ENCODE data around the gene PLCB1.

The PLCB1 gene

GRCh38 chr20:8301655-8302054 is 169.6 kb downstream of the PLCB1 start:
- DNase-seq (ENCODE audit: low read depth in 2 of 2) = no peak

GRCh38 chr20:8303651-8304050 is 171.6 kb downstream of the PLCB1 start:
- no peak for DNase-seq (ENCODE audit: low read depth in 2 of 2)

- DNase-seq (ENCODE audit: low read depth in 2 of 2) = no peak
These were observed 172.2 kb downstream of the PLCB1 start for GRCh38 chr20:8304124-8304816.

- DNase-seq (ENCODE audit: low read depth in 2 of 2) = peak; percentile 19 to 54
These were observed 173.4 kb downstream of the PLCB1 start for GRCh38 chr20:8305449-8305978.

- no peak for DNase-seq (ENCODE audit: low read depth in 2 of 2)
These were observed 174.9 kb downstream of the PLCB1 start for GRCh38 chr20:8306937-8307336.

GRCh38 chr20:8309634-8310033 is 177.6 kb downstream of the PLCB1 start:
- no peak for DNase-seq (ENCODE audit: low read depth in 2 of 2)

- no peak for DNase-seq (ENCODE audit: low read depth in 2 of 2)
These were observed 178.6 kb downstream of the PLCB1 start for GRCh38 chr20:8310618-8311017.

- no peak for DNase-seq (ENCODE audit: low read depth in 2 of 2)
These were observed 181.0 kb downstream of the PLCB1 start for GRCh38 chr20:8313073-8313472.

GRCh38 chr20:8315639-8316573 is 183.8 kb downstream of the PLCB1 start:
- no peak for DNase-seq (ENCODE audit: low read depth in 2 of 2)

GRCh38 chr20:8317448-8317847 is 185.4 kb downstream of the PLCB1 start:
- no peak for DNase-seq (ENCODE audit: low read depth in 2 of 2)

- DNase-seq (ENCODE audit: low read depth in 2 of 2) = no peak
These were observed 187.0 kb downstream of the PLCB1 start for GRCh38 chr20:8318965-8319625.

GRCh38 chr20:8320306-8320705 is 188.2 kb downstream of the PLCB1 start:
- no peak for DNase-seq (ENCODE audit: low read depth in 2 of 2)

GRCh38 chr20:8321001-8321400 is 188.9 kb downstream of the PLCB1 start:
- DNase-seq (ENCODE audit: low read depth in 2 of 2) = no peak

GRCh38 chr20:8322662-8323217 is 190.7 kb downstream of the PLCB1 start:
- no peak for DNase-seq (ENCODE audit: low read depth in 2 of 2)

GRCh38 chr20:8326191-8326590 is 194.1 kb downstream of the PLCB1 start:
- DNase-seq (ENCODE audit: low read depth in 2 of 2) = no peak

GRCh38 chr20:8326899-8327298 is 194.8 kb downstream of the PLCB1 start:
- no peak for DNase-seq (ENCODE audit: low read depth in 2 of 2)

- DNase-seq (ENCODE audit: low read depth in 2 of 2) = no peak
These were observed 196.1 kb downstream of the PLCB1 start for GRCh38 chr20:8328189-8328588.

GRCh38 chr20:8330319-8330784 is 198.3 kb downstream of the PLCB1 start:
- DNase-seq (ENCODE audit: low read depth in 2 of 2) = no peak

- no peak for DNase-seq (ENCODE audit: low read depth in 2 of 2)
These were observed 199.0 kb downstream of the PLCB1 start for GRCh38 chr20:8330785-8331695.

- no peak for DNase-seq (ENCODE audit: low read depth in 2 of 2)
These were observed 199.8 kb downstream of the PLCB1 start for GRCh38 chr20:8331740-8332412.

All from stimulated activated CD4-positive, alpha-beta T cell treated with anti-CD3 and anti-CD28 coated beads, Interleukin-1b, Interleukin-23, amount 100 ng/mL, for 4 hours (primary cell).